ENCODE measurements around the gene STYXL2.

Gene STYXL2

GRCh38 chr1:167093846-167094516, at the start of gene STYXL2:
TSS of gene STYXL2 (plus strand) at chr1:167094075. CDS start at chr1:167094850, 775 bp downstream.
- no peak within 1 kb of the TSS for H3K4me3 ChIP-seq (replicated peaks; ENCODE audit: low read depth, low read length)
- DNase-seq (ENCODE audit: low read depth) = no peak
- TF ChIP-seq, protein P1, sequence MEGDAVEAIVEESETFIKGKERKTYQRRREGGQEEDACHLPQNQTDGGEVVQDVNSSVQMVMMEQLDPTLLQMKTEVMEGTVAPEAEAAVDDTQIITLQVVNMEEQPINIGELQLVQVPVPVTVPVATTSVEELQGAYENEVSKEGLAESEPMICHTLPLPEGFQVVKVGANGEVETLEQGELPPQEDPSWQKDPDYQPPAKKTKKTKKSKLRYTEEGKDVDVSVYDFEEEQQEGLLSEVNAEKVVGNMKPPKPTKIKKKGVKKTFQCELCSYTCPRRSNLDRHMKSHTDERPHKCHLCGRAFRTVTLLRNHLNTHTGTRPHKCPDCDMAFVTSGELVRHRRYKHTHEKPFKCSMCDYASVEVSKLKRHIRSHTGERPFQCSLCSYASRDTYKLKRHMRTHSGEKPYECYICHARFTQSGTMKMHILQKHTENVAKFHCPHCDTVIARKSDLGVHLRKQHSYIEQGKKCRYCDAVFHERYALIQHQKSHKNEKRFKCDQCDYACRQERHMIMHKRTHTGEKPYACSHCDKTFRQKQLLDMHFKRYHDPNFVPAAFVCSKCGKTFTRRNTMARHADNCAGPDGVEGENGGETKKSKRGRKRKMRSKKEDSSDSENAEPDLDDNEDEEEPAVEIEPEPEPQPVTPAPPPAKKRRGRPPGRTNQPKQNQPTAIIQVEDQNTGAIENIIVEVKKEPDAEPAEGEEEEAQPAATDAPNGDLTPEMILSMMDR (IDR thresholded peaks at IDR 0.05; ENCODE audit: low read length, missing control alignments) = no peak

DNA sequence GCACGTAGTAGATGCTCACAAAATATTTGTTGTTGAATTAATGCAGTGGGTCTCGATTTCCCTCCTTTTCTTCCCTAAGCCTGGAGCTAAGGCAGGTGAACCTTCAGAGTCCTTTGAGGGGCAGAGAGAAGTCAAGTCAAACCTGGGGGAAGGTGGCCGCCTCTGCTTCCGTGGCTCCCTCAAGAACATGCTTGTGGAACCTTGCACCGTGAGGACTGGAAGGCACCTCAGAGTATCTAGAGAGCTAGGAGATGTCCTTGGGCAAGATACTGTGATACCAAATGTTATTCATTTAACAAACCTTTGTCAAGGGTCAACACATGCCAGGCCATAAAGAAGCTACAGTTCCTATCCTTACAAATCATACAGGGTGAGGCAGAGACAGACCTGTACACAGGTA, 42.0 kb upstream of the STYXL2 start:
- H3K4me3 ChIP-seq (replicated peaks; ENCODE audit: low read depth, low read length) = no peak overlapping the region
- DNase-seq (ENCODE audit: low read depth) = no peak
- TF ChIP-seq, protein P1 (IDR thresholded peaks at IDR 0.05; ENCODE audit: low read length, missing control alignments) = no peak

GRCh38 chr1:167052389-167052788, 41.5 kb upstream of the STYXL2 start:
- TF ChIP-seq, protein P1 (IDR thresholded peaks at IDR 0.05; ENCODE audit: low read length, missing control alignments) = peak; percentile 53
- DNase-seq (ENCODE audit: low read depth) = peak; percentile 4

GRCh38 chr1:167054531-167054930, 39.3 kb upstream of the STYXL2 start:
- no peak overlapping the region for H3K4me3 ChIP-seq (replicated peaks; ENCODE audit: low read depth, low read length)
- TF ChIP-seq, protein P1 (IDR thresholded peaks at IDR 0.05; ENCODE audit: low read length, missing control alignments) = no peak
- DNase-seq (ENCODE audit: low read depth) = no peak

More at GRCh38 chr1:167052389-167052788, 41.5 kb upstream of the STYXL2 start:
- no peak overlapping the region for H3K4me3 ChIP-seq (replicated peaks; ENCODE audit: low read depth, low read length)

GRCh38 chr1:167054946-167055630, 38.8 kb upstream of the STYXL2 start:
- TF ChIP-seq, protein P1 (IDR thresholded peaks at IDR 0.05; ENCODE audit: low read length, missing control alignments) = no peak
- H3K4me3 ChIP-seq (replicated peaks; ENCODE audit: low read depth, low read length) = no peak overlapping the region
- DNase-seq (ENCODE audit: low read depth) = no peak

DNA sequence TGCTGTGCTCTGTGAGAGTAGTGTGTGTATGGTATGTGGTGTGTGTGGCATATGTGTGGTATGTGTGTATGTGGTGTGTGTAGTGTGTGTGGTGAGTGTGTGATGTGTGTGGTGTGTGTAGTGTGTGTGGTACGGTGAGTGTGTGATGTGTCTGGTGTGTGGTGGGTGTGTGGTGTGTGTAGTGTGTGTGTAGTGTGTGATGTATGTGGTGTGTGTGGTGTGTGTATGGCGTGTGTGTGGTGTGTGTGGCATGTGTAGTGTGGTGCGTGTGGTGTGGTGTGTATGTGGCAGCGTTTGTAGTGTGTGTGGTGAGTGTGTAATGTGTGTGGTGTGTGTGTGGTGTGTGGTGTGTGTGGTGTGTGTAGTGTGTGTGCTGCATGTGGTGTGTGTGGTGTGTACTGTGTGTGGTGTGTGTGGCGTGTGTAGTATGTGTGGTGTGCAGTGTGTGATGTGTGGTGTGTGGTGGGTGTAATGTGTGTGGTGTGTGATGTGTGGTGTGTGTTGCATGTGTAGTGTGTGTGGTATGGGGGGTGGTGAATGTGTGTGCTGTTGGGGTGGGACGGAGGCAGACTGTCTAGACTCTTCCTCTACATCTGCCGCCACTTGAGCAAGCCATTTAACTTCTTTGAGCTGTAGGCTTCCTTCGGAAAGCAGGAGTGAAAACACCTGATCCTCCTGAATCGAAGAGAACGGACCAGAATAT, 37.2 kb upstream of the STYXL2 start:
- peak; percentile 4 for DNase-seq (ENCODE audit: low read depth)
- no peak overlapping the region for H3K4me3 ChIP-seq (replicated peaks; ENCODE audit: low read depth, low read length)
- TF ChIP-seq, protein P1 (IDR thresholded peaks at IDR 0.05; ENCODE audit: low read length, missing control alignments) = no peak
